Measurements from ENCODE around the gene GABBR2. TPM values are rescaled to one million over a fixed set of nuclear protein-coding genes. Genes with fewer than 3 reads are reported as not detected.

Gene GABBR2
- total RNA-seq, 2 experiments from 2014 or later: not detected

- ATAC-seq (no peak), DNase-seq (no peak)
- peaks cover 16% of the 10 kb centered on the region for H3K27me3 Mint-ChIP-seq
- no peak overlapping the region for H3K27ac Mint-ChIP-seq
- H3K4me1 Mint-ChIP-seq: no peaks in the 10 kb centered on the region
- CTCF ChIA-PET: interaction anchor here (1.2 kb wide), 1 partner anchor 21 kb away, joined by 3 read pairs; no protein-coding TSS in a partner anchor
- no peak overlapping the region for H3K4me3 Mint-ChIP-seq
- H3K9me3 Mint-ChIP-seq (ENCODE audit: low read depth): peaks cover 11% of the 10 kb centered on the region
- H3K36me3 Mint-ChIP-seq: peaks cover 3% of the 10 kb centered on the region
These were observed 343.5 kb downstream of the GABBR2 start for GRCh38 chr9:98365227-98365669.

- no peak for ATAC-seq
- no peak overlapping the region for H3K4me3 Mint-ChIP-seq
These were observed 344.6 kb downstream of the GABBR2 start for GRCh38 chr9:98364086-98364485.

GRCh38 chr9:98363644-98364043 is 345.1 kb downstream of the GABBR2 start:
- Mint-ChIP-seq H3K4me1 (no peaks in the 10 kb centered on the region), H3K9me3 (ENCODE audit: low read depth) (peaks cover 11% of the 10 kb centered on the region), H3K27me3 (peaks cover 16% of the 10 kb centered on the region), H3K27ac (no peak overlapping the region), H3K36me3 (peaks cover 3% of the 10 kb centered on the region), H3K4me3 (no peak overlapping the region)
- CTCF ChIA-PET: no interaction called here
- no peak for ATAC-seq
- no peak for DNase-seq

More at GRCh38 chr9:98364086-98364485, 344.6 kb downstream of the GABBR2 start:
- Mint-ChIP-seq H3K9me3 (ENCODE audit: low read depth) (peaks cover 11% of the 10 kb centered on the region), H3K27me3 (peaks cover 16% of the 10 kb centered on the region), H3K27ac (no peak overlapping the region), H3K36me3 (peaks cover 3% of the 10 kb centered on the region), H3K4me1 (no peaks in the 10 kb centered on the region)
- CTCF ChIA-PET: no interaction called here
- no peak for DNase-seq

DNA sequence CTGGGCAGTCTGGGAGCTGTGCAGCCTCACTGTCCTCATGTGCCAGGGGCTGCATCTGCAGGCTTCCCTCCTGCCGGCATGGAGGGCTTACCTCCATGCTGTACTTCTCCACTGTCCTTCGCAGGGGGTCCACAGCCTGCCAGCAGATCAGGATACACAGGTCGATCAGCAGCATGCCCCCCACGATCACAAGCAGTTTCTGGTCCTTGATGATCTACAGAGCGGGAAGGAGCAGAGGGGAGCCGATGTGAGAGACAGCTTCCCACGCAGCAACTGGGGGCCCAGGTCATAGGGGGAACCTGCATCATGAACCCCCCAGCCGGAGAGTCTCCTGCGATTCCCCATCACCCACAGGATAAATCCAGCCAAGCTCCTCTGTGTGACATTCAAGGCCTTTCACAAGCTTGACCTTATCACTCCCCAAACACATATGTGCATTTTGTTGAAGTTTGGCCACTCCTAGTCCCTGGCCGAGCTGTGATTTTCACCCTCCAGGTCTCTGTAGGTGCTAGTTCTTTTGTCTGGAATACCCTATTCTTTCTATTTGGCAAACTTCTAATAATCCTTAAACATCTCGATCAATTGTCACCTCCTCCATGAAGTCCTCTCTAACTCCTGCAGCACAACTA is 346.0 kb downstream of the GABBR2 start:
- CTCF ChIA-PET: interaction anchor here (0.5 kb wide), 1 partner anchor 305 kb away, joined by 4 read pairs; no protein-coding TSS in a partner anchor
- H3K4me3 Mint-ChIP-seq: no peak overlapping the region
- peaks cover 3% of the 10 kb centered on the region for H3K36me3 Mint-ChIP-seq
- peaks cover 11% of the 10 kb centered on the region for H3K9me3 Mint-ChIP-seq (ENCODE audit: low read depth)
- H3K27ac Mint-ChIP-seq: no peak overlapping the region
- H3K27me3 Mint-ChIP-seq: peaks cover 12% of the 10 kb centered on the region
- DNase-seq (no peak), ATAC-seq (no peak)
- H3K4me1 Mint-ChIP-seq: no peaks in the 10 kb centered on the region

DNA sequence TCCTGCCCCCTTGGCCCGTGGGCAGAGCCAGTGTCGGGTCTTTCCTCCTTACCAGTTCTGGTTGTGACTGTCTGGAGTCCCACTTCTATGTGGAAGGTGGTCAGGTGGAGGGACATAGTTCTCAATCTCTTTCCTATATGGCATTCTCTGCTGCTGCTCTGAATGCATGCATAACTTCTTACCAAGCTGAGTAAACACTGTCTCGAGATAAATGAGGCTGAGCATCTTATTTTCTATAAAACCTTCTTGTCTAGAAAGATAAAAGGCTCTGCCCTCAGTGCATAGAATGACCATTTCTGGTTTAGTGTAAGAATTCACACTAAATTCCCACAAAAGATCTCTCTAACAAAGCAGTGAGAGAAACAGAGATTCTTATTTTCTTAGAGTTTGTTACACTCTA is 347.1 kb downstream of the GABBR2 start:
- peaks cover 16% of the 10 kb centered on the region for H3K27me3 Mint-ChIP-seq
- ATAC-seq (no peak), DNase-seq (no peak)
- CTCF ChIA-PET: no interaction called here
- H3K4me3 Mint-ChIP-seq: no peak overlapping the region
- no peaks in the 10 kb centered on the region for H3K4me1 Mint-ChIP-seq
- H3K27ac Mint-ChIP-seq: no peak overlapping the region
- peaks cover 11% of the 10 kb centered on the region for H3K9me3 Mint-ChIP-seq (ENCODE audit: low read depth)
- peaks cover 3% of the 10 kb centered on the region for H3K36me3 Mint-ChIP-seq

DNA sequence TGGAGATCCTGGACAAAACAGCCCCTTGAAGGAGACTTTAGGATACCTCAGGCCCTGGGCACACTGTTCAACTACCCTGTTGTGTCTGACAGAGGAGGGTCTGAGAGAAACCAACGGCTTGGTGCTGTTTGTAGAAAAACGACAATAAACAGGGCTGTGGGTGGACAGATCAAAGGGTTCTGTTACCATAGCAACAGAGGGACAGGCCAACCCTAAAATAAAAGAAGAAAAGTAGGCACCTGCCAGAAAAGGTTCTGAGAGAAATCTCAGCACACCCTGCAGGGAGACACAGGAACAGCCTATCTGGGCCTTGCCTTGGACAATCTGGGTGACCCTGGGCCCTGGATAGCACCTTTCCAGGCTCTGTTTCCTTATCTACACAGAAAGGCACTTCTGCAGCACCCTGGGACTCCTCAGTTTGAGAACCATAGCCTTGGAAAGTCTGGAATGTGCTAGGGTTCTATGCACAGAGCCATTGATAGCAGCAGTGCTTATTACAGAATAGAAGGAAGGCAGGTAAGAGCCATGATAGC is 348.5 kb downstream of the GABBR2 start:
- Mint-ChIP-seq H3K27ac (no peak overlapping the region), H3K9me3 (ENCODE audit: low read depth) (peaks cover 3% of the 10 kb centered on the region), H3K4me3 (no peak overlapping the region), H3K27me3 (peaks cover 22% of the 10 kb centered on the region), H3K36me3 (peaks cover 2% of the 10 kb centered on the region), H3K4me1 (no peaks in the 10 kb centered on the region)
- no peak for ATAC-seq
- CTCF ChIA-PET: no interaction called here
- no peak for DNase-seq

- Mint-ChIP-seq H3K4me1 (no peaks in the 10 kb centered on the region), H3K36me3 (no peaks in the 10 kb centered on the region), H3K9me3 (ENCODE audit: low read depth) (no peaks in the 10 kb centered on the region), H3K27ac (no peak overlapping the region), H3K27me3 (peaks cover 25% of the 10 kb centered on the region), H3K4me3 (no peak overlapping the region)
- CTCF ChIA-PET: no interaction called here
- DNase-seq (peak; percentile 16), ATAC-seq (no peak)
These were observed 349.2 kb downstream of the GABBR2 start for GRCh38 chr9:98359569-98359968.

GRCh38 chr9:98357921-98358535 is 350.7 kb downstream of the GABBR2 start:
- Mint-ChIP-seq H3K4me1 (no peaks in the 10 kb centered on the region), H3K27ac (no peak overlapping the region), H3K27me3 (peaks cover 25% of the 10 kb centered on the region), H3K4me3 (no peak overlapping the region), H3K36me3 (no peaks in the 10 kb centered on the region), H3K9me3 (ENCODE audit: low read depth) (no peaks in the 10 kb centered on the region)
- peak; percentile 14 for DNase-seq
- no peak for ATAC-seq
- CTCF ChIA-PET: no interaction called here

DNA sequence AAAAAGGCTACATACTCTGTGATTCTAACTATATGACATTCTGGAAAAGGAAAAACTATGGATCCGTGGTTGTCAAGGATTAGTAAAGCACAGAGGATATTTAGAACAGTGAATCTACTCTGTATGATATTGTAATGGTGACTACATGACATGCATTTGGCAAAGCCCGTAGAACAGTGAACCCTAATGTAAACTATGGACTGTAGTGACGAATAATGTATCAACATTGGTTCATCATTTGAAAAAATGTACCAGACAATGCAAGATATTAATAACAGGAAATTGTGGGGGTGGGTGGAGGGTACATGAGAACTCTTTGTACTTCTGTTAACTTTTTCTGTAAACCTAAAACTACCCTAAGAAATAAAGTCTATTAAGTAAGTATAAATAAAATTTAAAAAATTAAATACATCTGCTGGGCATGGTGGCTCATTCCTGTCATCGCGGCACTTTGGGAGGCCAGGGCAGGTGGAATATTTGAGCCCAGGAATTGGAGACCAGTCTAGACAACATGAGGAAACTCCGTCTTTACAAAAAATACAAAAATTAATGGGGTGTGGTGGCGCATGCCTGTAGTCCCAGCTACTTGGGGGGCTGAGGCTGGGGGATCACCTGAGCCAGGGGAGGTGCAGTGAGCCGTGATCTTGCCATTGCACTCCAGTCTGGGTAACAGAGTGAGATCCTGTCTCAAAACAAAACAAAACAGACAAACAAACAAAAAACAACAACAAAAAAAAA is 351.6 kb downstream of the GABBR2 start:
- no peak for ATAC-seq
- no peak for DNase-seq
- Mint-ChIP-seq H3K27me3 (peaks cover 25% of the 10 kb centered on the region), H3K36me3 (no peaks in the 10 kb centered on the region), H3K9me3 (ENCODE audit: low read depth) (no peaks in the 10 kb centered on the region), H3K27ac (no peak overlapping the region), H3K4me3 (no peak overlapping the region), H3K4me1 (no peaks in the 10 kb centered on the region)
- CTCF ChIA-PET: no interaction called here

- Mint-ChIP-seq H3K27me3 (peaks cover 26% of the 10 kb centered on the region), H3K4me1 (no peaks in the 10 kb centered on the region), H3K36me3 (no peaks in the 10 kb centered on the region), H3K27ac (no peak overlapping the region), H3K4me3 (no peak overlapping the region), H3K9me3 (ENCODE audit: low read depth) (no peaks in the 10 kb centered on the region)
- DNase-seq (no peak), ATAC-seq (no peak)
- CTCF ChIA-PET: no interaction called here
These were observed 352.4 kb downstream of the GABBR2 start for GRCh38 chr9:98356326-98356725.

GRCh38 chr9:98351370-98351769 is 357.4 kb downstream of the GABBR2 start:
- Mint-ChIP-seq H3K36me3 (no peaks in the 10 kb centered on the region), H3K4me3 (no peak overlapping the region), H3K27ac (no peak overlapping the region), H3K27me3 (peaks cover 56% of the 10 kb centered on the region), H3K9me3 (ENCODE audit: low read depth) (no peaks in the 10 kb centered on the region), H3K4me1 (no peaks in the 10 kb centered on the region)
- no peak for DNase-seq
- no peak for ATAC-seq
- CTCF ChIA-PET: no interaction called here

- no peak overlapping the region for H3K4me3 Mint-ChIP-seq
- H3K9me3 Mint-ChIP-seq (ENCODE audit: low read depth): no peaks in the 10 kb centered on the region
- peaks cover 63% of the 10 kb centered on the region for H3K27me3 Mint-ChIP-seq
- H3K4me1 Mint-ChIP-seq: no peaks in the 10 kb centered on the region
- DNase-seq (no peak), ATAC-seq (no peak)
- H3K27ac Mint-ChIP-seq: no peak overlapping the region
- CTCF ChIA-PET: no interaction called here
- H3K36me3 Mint-ChIP-seq: no peaks in the 10 kb centered on the region
These were observed 361.1 kb downstream of the GABBR2 start for GRCh38 chr9:98347642-98348041.

DNA sequence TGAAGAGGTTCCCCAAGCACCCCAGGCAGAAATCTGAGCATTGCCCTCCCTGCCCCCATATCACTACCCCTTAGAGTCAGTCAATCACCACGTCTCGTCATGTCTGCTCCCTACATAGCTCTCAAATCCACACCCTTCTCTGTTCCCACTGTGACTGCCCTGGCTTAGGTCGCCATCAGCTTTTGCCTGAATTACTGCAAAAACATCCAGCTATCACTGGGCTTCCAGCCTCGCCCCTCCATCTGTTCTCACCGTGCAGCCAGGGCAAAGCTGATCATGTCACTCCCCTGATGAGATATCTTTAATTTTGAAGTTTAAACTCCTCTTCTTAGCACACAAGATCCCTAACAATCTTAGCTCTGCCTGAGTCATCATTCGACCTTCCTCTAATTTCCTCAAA is 363.7 kb downstream of the GABBR2 start:
- DNase-seq: no peak
- no peaks in the 10 kb centered on the region for H3K36me3 Mint-ChIP-seq
- H3K4me1 Mint-ChIP-seq: no peaks in the 10 kb centered on the region
- CTCF ChIA-PET: no interaction called here
- H3K9me3 Mint-ChIP-seq (ENCODE audit: low read depth): no peaks in the 10 kb centered on the region
- ATAC-seq: no peak
- H3K27ac Mint-ChIP-seq: no peak overlapping the region
- no peak overlapping the region for H3K4me3 Mint-ChIP-seq
- peaks cover 59% of the 10 kb centered on the region for H3K27me3 Mint-ChIP-seq

DNA sequence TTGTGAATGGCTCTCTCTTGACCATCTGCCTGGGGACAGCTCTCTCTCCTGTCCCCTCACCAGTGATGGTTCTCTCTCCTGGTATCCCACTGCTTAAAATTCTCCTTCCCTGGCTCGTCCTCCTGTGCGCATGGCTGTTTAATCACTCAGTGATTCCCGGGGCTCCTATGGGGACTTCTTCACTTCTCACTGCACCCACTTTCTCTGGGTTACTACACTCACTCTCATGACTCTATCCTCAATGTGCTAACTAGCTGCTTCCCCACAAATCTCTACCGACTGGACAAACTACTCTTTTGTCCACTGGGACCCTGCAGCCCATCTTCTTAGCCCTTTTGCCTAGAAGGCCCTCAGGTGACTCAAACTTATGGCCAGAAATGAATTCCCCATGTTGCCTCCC is 364.2 kb downstream of the GABBR2 start:
- Mint-ChIP-seq H3K36me3 (no peaks in the 10 kb centered on the region), H3K27me3 (peaks cover 57% of the 10 kb centered on the region), H3K27ac (no peak overlapping the region), H3K4me3 (no peak overlapping the region), H3K4me1 (no peaks in the 10 kb centered on the region), H3K9me3 (ENCODE audit: low read depth) (no peaks in the 10 kb centered on the region)
- ATAC-seq (no peak), DNase-seq (no peak)
- CTCF ChIA-PET: interaction anchor here (1.2 kb wide), 1 partner anchor 21 kb away, joined by 3 read pairs; no protein-coding TSS in a partner anchor
